NCI-H2081 treated with DMSO at 0.1 percent for 48 hours (cell line): Measurements from ENCODE around the gene CPED1.
A peak's percentile ranks its signal among the peaks of the same experiment; 100 is the strongest.
"Not testable (repeated sequence)": the region's sequence is repeated elsewhere in the genome, so short reads cannot be mapped to it uniquely, and the experiment has no call there.

Experiments used
- DNase-seq: peaks from one replicate; lab custom pipeline; 2025; lab: John Stamatoyannopoulos, UW

The CPED1 gene

DNA sequence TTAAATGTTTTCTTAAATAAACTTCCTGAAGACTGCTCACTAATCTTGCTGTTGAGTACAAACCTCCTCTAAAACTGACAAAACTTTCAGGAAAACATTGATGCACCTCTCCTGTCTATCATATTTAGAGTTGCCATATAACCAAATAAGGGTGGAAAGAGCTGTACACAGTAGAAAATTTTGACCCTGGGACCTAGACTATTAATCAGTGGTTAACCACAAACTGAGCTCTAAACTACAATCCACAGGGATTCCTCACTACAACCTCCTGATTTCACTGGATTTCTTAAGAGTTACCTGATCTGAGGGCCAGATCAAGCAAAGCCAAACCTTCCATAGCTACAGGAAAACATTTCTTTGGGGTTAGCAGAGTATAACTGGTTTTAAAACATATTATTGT lies 300.4 kb downstream of the CPED1 start:
- DNase-seq, result no peak

GRCh38 chr7:121289930-121290329 lies 301.4 kb downstream of the CPED1 start:
- not testable (repeated sequence) for DNase-seq

DNA sequence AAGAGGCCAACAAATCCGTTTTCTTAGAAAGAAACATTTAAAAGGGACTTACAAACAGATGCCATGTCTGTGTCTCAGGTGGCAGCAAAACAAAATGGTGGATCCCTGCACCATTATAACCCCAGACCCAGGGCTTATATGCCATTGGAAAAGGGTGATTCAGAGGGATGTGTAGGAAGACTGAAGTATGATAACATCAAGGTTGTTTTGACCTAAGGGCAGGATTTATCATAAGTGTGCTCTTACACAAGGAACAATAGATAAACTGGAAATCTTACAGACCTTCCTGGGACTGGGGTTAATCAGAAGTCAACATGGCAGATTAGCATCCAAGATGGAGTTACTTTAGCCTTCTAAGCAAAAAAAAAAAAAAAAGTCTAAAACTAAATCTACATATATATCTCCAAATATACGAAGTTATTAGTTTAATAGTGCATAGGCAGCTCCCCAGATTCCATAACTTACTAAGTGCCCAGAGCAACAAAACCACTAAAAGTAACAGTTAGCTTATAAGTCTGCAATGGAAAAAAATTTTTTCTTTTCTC lies 306.0 kb downstream of the CPED1 start:
- no peak for DNase-seq

DNA sequence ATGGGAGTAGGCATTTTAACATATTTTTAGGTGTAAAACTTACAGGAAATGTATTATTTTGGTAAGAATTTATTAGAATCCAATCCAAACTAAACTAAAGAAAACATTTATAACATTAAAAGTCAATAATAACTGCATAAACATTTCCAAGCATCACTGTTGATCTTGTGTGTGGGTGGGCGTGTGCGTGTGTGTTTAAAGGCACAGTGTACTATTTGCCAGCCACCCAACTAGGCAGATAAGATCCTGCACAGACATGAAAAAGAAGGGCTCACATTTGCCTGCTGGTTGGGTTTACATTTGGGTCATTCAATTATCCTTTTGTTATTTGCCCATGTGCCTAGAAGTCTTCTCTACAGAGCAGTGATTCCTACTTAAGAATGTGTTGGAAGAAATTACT lies 309.3 kb downstream of the CPED1 start:
- no peak for DNase-seq

DNA sequence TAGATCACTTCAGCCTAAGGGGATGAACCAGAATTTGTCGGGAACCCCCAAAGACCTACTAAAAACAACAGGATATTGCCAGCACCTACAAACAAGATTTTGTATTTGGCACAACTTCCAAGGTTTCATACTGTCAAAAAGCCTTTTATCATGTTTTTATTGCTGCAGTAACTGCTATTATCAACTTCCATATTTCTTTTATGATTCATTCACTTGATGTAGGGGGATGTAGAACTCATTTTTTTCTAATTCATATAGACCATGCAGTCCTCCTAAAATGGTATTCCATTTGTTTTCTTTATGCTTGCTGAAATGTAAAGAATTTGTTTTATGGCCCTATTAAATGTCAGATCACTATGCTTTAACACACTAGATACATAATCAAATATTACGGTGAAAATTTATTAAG lies 310.3 kb downstream of the CPED1 start:
- no peak for DNase-seq

DNA sequence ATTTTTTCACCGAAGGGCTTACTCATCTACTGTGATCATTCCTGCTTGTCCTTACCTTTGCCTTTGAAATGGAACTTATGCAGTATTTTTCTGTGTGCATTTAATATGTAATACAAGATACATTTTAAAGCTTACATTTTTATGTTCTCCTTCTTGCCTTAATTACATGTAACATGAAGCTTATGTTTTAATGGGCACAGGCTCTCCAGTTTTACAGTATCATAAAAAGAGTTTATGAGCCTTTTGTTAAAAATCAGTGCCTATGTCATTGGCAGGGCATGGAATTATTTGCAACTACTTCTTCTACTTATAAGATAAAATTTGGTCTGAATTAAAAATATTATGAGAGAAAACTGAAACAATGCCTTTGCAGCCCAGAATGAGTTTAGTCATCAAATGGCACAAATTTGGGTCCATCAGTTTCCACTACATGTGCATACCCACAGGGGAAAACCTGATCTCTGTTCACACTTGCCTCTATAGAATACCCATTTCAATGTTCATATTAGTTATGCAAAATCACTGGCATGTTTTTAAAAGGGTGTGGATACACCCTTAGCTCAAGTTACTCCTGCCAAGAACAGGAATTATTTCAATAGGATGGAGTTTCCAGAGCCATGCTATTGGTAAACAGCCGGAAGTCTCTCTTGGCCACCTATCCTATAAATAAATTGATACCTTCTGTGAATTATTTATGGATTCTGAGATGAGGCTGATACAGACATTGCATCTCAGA lies 312.3 kb downstream of the CPED1 start:
- DNase-seq, result no peak

DNA sequence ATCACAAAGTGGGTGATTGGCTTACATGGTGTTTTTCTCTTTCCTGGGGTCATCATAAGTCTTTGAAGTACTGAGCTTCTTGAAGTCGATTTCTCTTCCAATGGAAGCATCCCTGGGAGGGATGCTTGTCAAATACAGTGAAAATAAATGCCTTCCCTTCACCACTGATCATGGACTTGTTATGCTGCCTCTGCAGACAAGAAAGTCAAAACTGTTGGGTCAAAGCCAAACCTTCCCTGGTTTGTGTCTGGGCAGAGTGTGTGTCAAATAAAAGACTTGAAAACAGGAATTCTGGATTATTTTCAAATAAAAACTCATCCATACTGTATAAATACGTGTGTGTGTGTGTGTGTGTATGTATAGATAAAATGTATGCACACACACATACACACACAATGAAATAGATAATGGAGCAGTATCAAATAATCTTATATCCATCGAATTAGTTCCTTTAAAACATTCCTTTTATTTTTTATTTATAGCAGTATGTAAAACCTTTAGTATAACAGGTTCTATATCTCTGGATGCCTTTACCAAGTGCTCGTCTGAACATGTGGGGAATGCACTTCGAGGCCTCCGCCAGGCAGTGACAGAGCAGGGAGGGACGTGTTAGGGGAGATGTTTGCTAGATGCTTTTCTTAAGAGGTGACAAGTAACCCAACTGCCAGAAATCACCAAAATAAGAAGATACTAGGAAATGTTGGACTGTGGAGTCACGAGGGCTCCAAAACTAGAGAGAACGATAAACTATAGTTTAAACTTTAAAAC lies 313.1 kb downstream of the CPED1 start:
- DNase-seq, result no peak

DNA sequence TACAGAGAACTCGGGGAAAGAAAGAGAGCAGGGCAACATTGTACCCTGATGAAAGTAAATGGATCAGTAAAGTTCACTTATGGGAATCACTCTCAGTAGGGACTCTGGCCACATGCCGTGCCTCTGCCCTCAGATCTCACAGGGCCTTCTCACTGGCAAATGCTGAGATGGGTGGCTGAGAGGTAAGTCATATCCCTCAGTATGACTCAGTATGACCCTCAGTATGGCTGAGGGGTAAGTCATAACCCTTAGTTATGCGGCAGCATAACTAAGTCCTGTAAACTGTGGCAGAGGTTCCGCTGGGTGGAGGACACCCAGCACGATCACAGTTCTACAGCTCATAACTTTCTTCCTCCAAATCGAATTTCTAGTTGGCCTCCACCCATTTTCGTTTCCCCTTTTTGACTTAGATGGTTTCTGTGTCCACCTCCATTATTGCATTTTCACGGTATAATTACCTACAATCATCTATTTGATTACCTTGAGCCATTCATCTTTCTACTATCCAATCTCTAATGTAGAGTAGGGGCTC lies 313.8 kb downstream of the CPED1 start:
- no peak for DNase-seq

DNA sequence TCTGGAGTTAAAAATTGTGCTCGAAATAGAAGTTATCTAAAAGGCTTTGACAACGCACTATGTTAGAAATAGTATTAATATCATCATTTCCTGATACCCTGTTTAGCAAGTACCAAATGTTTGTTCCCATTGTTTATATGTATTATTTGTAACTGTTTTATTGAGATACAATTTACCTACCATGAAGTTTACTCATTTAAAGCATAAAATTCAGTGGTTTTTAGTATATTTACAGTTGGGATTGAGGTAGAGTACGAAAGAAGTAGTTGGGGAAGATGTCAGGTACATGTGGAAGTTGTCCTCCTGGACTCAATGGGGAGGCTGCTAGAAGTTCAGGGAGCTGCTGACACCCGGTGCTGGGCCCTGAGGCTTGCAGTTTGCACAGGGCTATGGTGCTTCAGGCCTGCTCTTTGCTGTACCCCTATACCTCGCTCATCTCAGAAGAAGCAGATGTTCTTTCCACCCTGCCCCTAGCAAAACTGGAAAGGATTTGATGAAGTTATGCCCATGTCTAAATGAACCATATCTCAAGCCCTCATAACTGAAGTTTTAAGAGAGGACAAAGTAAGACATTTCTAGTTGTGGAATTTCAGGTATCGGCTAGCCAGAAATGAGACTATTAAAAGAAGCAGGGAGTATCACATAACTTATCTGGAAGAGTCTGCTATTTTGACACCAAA lies 315.1 kb downstream of the CPED1 start:
- DNase-seq, result no peak

- no peak for DNase-seq
These were observed 315.7 kb downstream of the CPED1 start for GRCh38 chr7:121304102-121304658.

DNA sequence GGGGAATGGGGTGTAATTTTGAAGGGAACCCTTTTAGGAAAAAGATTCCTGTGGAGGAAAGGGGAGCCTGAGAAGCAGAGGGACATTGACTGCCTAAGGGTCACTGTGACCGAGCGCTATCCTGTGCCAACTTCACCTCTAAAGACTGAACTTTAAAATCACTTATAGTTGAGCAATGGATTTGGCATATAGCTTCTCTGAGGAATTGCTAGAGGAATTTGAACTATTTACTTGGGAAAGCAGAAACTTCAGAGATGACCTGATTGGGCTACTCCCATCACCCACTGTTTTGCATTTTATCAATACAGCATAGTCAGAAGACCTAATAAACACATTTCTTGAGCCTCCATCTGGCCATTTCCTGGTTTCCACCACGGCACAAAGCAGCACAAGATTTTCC lies 316.6 kb downstream of the CPED1 start:
- no peak for DNase-seq

- no peak for DNase-seq
These were observed 318.1 kb downstream of the CPED1 start for GRCh38 chr7:121306565-121306964.

DNA sequence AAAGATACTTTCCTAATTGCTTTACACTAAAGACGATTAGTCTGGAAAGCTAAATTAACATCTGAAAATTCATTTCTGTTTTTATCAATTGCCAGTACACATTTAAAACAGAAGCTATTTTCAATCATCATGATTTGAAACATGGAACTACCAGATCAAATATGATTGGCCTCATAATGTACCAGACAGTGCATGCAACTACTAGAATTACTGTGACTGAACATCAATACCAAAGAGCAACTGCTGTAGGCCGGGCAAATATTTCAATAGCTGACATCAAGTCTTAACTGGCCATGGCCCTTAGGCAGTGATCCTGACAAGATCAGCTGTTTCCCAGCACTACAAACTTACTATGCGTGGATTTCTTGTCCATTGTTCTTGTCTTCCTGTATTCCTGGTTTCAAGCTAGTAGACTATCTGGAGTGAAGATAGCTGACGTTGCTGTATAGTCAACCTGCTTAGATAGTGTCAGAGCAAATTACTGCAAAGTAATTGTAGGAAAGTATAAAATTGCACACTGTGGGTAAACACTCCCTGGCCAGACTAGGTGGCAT lies 318.6 kb downstream of the CPED1 start:
- no peak for DNase-seq

DNA sequence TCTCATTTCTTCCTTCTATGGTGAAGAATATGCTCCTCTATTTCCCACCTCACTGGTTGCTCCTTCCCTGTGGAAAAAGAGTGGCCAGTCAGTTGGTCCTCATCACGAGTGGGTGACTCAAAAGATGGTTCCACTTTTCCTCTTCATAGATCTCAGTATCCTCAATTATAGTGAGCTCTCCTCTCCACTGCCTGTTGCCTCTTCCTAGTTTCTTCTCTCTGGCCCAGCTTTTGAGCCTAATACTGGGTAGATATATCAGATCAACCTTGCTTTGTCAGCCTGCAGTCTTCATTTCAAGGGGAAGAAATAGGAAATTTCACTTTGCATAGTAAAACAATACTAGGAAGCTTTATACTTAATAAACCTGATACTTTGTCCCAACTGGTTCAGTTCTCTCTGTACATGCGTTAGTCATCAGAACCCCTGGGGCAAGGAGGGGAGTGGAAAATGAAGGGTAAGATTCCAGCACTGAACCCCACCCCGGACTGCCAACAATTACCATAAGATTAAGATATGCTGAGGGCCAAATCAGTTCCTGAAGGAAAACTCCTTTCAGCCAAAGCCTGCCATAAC lies 324.8 kb downstream of the CPED1 start:
- DNase-seq, result no peak

GRCh38 chr7:121313793-121314676 lies 325.5 kb downstream of the CPED1 start:
- DNase-seq, result no peak

DNA sequence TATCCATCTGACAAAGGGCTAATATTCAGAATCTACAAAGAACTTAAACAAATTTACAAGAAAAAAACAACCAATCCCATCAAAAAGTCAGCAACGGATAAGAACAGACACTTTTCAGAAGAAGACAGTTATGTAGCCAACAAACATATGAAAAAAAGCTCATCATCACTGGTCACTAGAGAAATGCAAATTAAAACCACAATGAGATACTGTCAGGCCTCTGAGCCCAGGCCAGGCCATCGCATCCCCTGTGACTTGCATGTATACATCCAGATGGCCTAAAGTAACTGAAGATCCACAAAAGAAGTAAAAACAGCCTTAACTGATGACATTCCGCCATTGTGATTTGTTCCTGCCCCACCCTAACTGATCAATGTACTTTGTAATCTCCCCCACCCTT lies 326.7 kb downstream of the CPED1 start:
- DNase-seq, result not testable (repeated sequence)

- peak; percentile 19 for DNase-seq
These were observed 333.9 kb downstream of the CPED1 start for GRCh38 chr7:121322460-121322859.

- DNase-seq, result no peak
These were observed 335.2 kb downstream of the CPED1 start for GRCh38 chr7:121323515-121324302.

- DNase-seq, result no peak
These were observed 339.2 kb downstream of the CPED1 start for GRCh38 chr7:121327671-121328070.
